ENCODE measurements around the gene NIPAL3.
A peak's percentile ranks its signal among the peaks of the same experiment; 100 is the strongest.

The NIPAL3 gene

GRCh38 chr1:24415334-24415909 lies at the start of gene NIPAL3:
TSS of gene NIPAL3 (plus strand) at chr1:24415802. CDS start at chr1:24419548, 3,746 bp downstream.
- peak; percentile 91 to 94 for DNase-seq (ENCODE audit: low read depth in 2 of 2)

GRCh38 chr1:24366707-24367106 lies 48.9 kb upstream of the NIPAL3 start:
- DNase-seq (ENCODE audit: low read depth in 2 of 2): no peak

GRCh38 chr1:24369199-24369598 lies 46.4 kb upstream of the NIPAL3 start:
- DNase-seq (ENCODE audit: low read depth in 2 of 2): no peak

GRCh38 chr1:24369801-24370200 lies 45.8 kb upstream of the NIPAL3 start:
- no peak for DNase-seq (ENCODE audit: low read depth in 2 of 2)

- no peak for DNase-seq (ENCODE audit: low read depth in 2 of 2)
These were observed 42.6 kb upstream of the NIPAL3 start for GRCh38 chr1:24373044-24373443.

GRCh38 chr1:24373710-24374109 lies 41.9 kb upstream of the NIPAL3 start:
- DNase-seq (ENCODE audit: low read depth in 2 of 2): no peak

GRCh38 chr1:24374891-24375786 lies 40.5 kb upstream of the NIPAL3 start:
- DNase-seq (ENCODE audit: low read depth in 2 of 2): no peak

- DNase-seq (ENCODE audit: low read depth in 2 of 2): no peak
These were observed 35.8 kb upstream of the NIPAL3 start for GRCh38 chr1:24379733-24380315.

GRCh38 chr1:24380508-24380907 lies 35.1 kb upstream of the NIPAL3 start:
- no peak for DNase-seq (ENCODE audit: low read depth in 2 of 2)

GRCh38 chr1:24381256-24381655 lies 34.3 kb upstream of the NIPAL3 start:
- no peak for DNase-seq (ENCODE audit: low read depth in 2 of 2)

- DNase-seq (ENCODE audit: low read depth in 2 of 2): no peak
These were observed 33.4 kb upstream of the NIPAL3 start for GRCh38 chr1:24382165-24382577.

GRCh38 chr1:24383381-24383940 lies 32.1 kb upstream of the NIPAL3 start:
- no peak for DNase-seq (ENCODE audit: low read depth in 2 of 2)

- DNase-seq (ENCODE audit: low read depth in 2 of 2): no peak
These were observed 31.1 kb upstream of the NIPAL3 start for GRCh38 chr1:24384251-24385090.

GRCh38 chr1:24385160-24385940 lies 30.3 kb upstream of the NIPAL3 start:
- no peak for DNase-seq (ENCODE audit: low read depth in 2 of 2)

GRCh38 chr1:24386241-24386640 lies 29.4 kb upstream of the NIPAL3 start:
- no peak for DNase-seq (ENCODE audit: low read depth in 2 of 2)

- DNase-seq (ENCODE audit: low read depth in 2 of 2): no peak
These were observed 28.7 kb upstream of the NIPAL3 start for GRCh38 chr1:24386931-24387330.

GRCh38 chr1:24387636-24388175 lies 27.9 kb upstream of the NIPAL3 start:
- no peak for DNase-seq (ENCODE audit: low read depth in 2 of 2)

- no peak for DNase-seq (ENCODE audit: low read depth in 2 of 2)
These were observed 27.2 kb upstream of the NIPAL3 start for GRCh38 chr1:24388331-24388885.

GRCh38 chr1:24389231-24389678 lies 26.3 kb upstream of the NIPAL3 start:
- no peak for DNase-seq (ENCODE audit: low read depth in 2 of 2)
